ENCODE results near the gene PTGR3.
"Not testable (repeated sequence)": the region's sequence is repeated elsewhere in the genome, so short reads cannot be mapped to it uniquely, and the experiment has no call there.

The PTGR3 gene

GRCh38 chr18:75202696-75203365 is 6.1 kb downstream of the PTGR3 start:
- DNase-seq (ENCODE audit: low read depth in 2 of 2): no peak

- no peak for DNase-seq (ENCODE audit: low read depth in 2 of 2)
Measured at GRCh38 chr18:75201282-75202270, 7.4 kb downstream of the PTGR3 start.

GRCh38 chr18:75200605-75201280 is 8.2 kb downstream of the PTGR3 start:
- DNase-seq (ENCODE audit: low read depth in 2 of 2): no peak

GRCh38 chr18:75200071-75200470 is 8.9 kb downstream of the PTGR3 start:
- DNase-seq (ENCODE audit: low read depth in 2 of 2): no peak

- no peak for DNase-seq (ENCODE audit: low read depth in 2 of 2)
Measured at GRCh38 chr18:75199327-75199726, 9.6 kb downstream of the PTGR3 start.

- DNase-seq (ENCODE audit: low read depth in 2 of 2): no peak
Measured at GRCh38 chr18:75198036-75198435, 10.9 kb downstream of the PTGR3 start.

- DNase-seq (ENCODE audit: low read depth in 2 of 2): no peak
Measured at GRCh38 chr18:75192899-75193298, 16.0 kb downstream of the PTGR3 start.

GRCh38 chr18:75189696-75190095 is 19.2 kb downstream of the PTGR3 start:
- DNase-seq (ENCODE audit: low read depth in 2 of 2): no peak

GRCh38 chr18:75187702-75188101 is 21.2 kb downstream of the PTGR3 start:
- DNase-seq (ENCODE audit: low read depth in 2 of 2): not testable (repeated sequence)

- no peak for DNase-seq (ENCODE audit: low read depth in 2 of 2)
Measured at GRCh38 chr18:75185460-75185859, 23.5 kb downstream of the PTGR3 start.

GRCh38 chr18:75183973-75184493 is 24.9 kb downstream of the PTGR3 start:
- no peak for DNase-seq (ENCODE audit: low read depth in 2 of 2)

- no peak for DNase-seq (ENCODE audit: low read depth in 2 of 2)
Measured at GRCh38 chr18:75183524-75183923, 25.4 kb downstream of the PTGR3 start.

- DNase-seq (ENCODE audit: low read depth in 2 of 2): no peak
Measured at GRCh38 chr18:75179819-75180600, 28.9 kb downstream of the PTGR3 start.

GRCh38 chr18:75178376-75178775 is 30.6 kb downstream of the PTGR3 start:
- no peak for DNase-seq (ENCODE audit: low read depth in 2 of 2)

- DNase-seq (ENCODE audit: low read depth in 2 of 2): no peak
Measured at GRCh38 chr18:75176849-75177248, 32.1 kb downstream of the PTGR3 start.

- no peak for DNase-seq (ENCODE audit: low read depth in 2 of 2)
Measured at GRCh38 chr18:75173738-75174137, 35.2 kb downstream of the PTGR3 start.

- no peak for DNase-seq (ENCODE audit: low read depth in 2 of 2)
Measured at GRCh38 chr18:75173125-75173432, 35.9 kb downstream of the PTGR3 start.

- no peak for DNase-seq (ENCODE audit: low read depth in 2 of 2)
Measured at GRCh38 chr18:75172299-75173124, 36.4 kb downstream of the PTGR3 start.

- DNase-seq (ENCODE audit: low read depth in 2 of 2): no peak
Measured at GRCh38 chr18:75170916-75171315, 38.0 kb downstream of the PTGR3 start.

GRCh38 chr18:75170022-75170789 is 38.7 kb downstream of the PTGR3 start:
- DNase-seq (ENCODE audit: low read depth in 2 of 2): no peak

Data from stimulated activated CD4-positive, alpha-beta T cell treated with anti-CD3 and anti-CD28 coated beads, Interleukin-1b, Interleukin-23, amount 100 ng/mL, for 4 hours (primary cell).